GM15510 (cell line): ENCODE results near the gene MED4.

ENCODE experiments used
- POLR2A ChIP-seq: IDR thresholded peaks from 3 replicates; pipeline ENCODE4 v1.6.1; 2011; ENCODE audit warnings: borderline replicate concordance; ENCODE audit not compliant: insufficient read length; ENCODE audit errors: extremely low read depth

The MED4 gene

DNA sequence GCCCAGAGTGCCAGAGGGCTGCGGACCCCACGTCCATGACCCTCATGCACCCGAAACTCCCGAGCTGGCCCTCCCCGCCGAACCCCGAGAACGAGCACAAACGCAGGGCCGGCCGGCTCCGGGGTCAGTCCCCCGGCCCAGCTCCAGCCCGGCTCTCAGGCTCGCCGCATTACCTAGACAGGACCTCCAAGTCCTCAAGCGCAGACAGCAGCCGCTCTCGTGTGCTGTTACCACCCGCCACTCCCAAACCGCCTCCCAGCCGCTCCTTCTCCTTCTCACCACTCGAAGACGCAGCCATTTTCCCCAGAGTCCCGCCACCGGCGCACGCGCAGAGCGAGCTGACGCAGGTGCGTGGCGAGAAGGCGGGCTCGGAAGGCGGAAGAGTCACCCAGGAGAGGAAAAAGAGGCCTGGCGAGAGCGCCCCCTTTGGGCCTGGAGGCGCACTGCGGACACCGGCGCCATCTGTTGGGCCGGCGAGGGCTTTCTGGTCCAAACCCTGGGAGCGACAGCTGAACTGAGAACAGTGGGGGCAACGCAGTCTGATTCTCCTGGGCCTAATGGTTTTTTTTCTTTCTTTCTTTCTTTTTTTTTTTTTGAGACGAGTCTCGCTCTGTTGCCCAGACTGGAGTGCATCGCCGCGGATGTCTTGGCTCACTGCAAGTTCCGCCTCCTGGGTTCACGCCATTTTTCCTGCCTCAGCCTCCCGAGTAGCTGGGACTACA is at the start of gene MED4:
TSS of gene MED4 (minus strand) at position 324 of the 722 bp plus-strand sequence. CDS start at position 298, 26 bp downstream.
- peak; percentile 90 for TF ChIP-seq POLR2A

- TF ChIP-seq POLR2A = no peak
These were observed 49.6 kb upstream of the MED4 start for GRCh38 chr13:48144413-48145035.

- no peak for TF ChIP-seq POLR2A
These were observed 47.5 kb upstream of the MED4 start for GRCh38 chr13:48142436-48142835.

GRCh38 chr13:48138270-48138669 is 43.4 kb upstream of the MED4 start:
- TF ChIP-seq POLR2A = no peak

DNA sequence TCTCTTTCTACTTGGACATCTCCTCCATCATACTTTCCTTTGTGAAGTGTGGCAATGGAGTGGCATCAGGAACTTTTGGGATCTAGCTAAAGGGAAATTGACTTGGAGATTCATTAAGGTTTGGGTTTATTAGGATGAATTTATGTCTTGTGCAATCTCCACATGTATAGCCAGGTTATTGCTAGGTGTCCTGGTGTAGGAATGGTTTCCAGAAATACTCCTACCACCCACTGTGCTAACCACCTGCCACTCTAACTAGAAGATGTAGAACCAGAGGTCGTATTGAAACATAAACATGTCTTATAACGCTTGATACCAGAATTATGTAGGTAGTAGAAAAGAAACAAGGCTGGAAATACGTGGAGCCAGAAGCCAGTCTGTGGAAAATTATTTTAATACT is 38.1 kb upstream of the MED4 start:
- no peak for TF ChIP-seq POLR2A

- no peak for TF ChIP-seq POLR2A
These were observed 36.6 kb upstream of the MED4 start for GRCh38 chr13:48131533-48131932.

GRCh38 chr13:48126944-48127830 is 32.3 kb upstream of the MED4 start:
- no peak for TF ChIP-seq POLR2A

DNA sequence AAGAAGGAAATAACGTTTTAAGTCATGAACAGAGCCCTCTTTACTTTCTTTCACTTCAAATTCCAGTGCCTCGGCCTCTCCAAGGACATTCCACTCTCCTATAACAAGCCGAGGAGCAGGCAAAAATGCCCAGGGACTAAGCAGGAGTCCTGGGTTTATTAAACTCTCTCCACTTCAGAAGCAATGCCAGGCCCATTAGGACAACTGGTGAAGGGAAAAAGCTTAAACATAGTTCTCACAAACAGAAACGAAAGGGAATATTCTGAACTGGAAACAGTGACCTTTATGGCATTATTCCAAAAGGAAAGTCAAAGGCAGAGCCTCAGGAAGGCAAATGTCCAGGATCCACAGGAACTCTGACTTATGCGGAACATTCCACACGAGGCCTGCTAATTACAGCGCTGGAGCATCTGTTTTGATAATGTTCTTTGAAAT is 30.9 kb upstream of the MED4 start:
- no peak for TF ChIP-seq POLR2A

GRCh38 chr13:48123812-48124211 is 28.9 kb upstream of the MED4 start:
- no peak for TF ChIP-seq POLR2A

DNA sequence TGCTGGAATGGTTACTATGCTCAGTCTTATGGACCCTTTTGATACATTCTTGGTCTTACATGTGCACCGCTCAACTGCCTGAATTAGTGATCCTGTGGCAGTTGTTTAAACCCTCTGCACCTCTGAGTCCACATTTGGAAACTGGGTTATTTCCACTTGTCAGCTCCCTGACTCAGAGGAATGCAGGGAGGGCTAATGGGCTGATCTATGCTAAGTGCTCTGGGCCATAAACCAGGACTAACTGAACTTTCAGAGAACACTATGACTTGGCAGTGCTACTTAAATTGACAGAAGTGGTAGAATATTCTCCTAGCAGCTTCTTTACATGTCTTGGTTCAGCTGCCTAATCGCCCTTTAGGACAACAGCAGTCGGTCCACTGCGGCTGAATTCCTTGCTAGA is 26.8 kb upstream of the MED4 start:
- TF ChIP-seq POLR2A = no peak

- no peak for TF ChIP-seq POLR2A
These were observed 25.3 kb upstream of the MED4 start for GRCh38 chr13:48120241-48120640.

DNA sequence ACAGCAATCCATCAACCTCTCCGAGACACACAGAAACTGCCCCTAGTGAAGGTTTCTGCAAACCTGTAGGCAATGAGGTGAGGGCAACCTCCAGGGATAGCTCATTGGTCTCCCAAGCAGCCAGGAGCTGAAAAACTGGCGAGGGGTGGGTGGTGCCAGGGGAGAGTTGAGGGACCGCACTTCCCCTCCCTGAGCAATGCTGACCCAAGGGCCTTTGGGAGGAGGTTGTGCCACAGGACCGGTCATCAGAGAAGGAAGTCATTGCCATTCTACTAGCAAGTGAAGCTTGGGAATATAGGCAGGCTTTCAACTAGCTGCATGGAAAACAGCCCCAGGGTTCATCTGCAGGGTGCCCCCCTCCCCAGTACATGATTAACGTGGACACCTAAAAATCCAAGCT is 23.1 kb upstream of the MED4 start:
- TF ChIP-seq POLR2A = no peak

- TF ChIP-seq POLR2A = no peak
These were observed 21.9 kb upstream of the MED4 start for GRCh38 chr13:48116808-48117207.

DNA sequence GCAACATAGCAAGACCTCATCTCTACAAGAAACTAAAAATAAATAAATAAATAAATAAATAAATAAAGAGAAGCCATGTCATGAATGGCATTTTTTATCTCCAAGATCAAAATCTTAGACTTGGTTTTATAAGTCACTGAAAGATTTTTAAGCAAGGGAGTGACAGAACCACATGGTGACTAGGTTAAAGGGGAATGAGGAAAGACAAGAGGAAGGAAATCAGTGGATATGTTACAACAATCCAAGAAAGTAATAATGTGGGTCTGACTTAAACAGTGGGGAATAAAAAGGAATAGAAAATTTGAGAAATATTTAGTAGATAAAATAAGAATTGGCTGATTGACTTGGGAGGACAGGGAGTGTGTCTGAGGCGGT is 18.8 kb upstream of the MED4 start:
- no peak for TF ChIP-seq POLR2A
